Panc1 (cell line): ENCODE measurements around the gene IL22RA1.

Source experiments
- CTCF ChIP-seq: fragments of 450-650 bp; IDR thresholded peaks from 2 replicates; pipeline ENCODE4 v1.5.1; 2017; ENCODE audit warnings: mild to moderate bottlenecking
- REST ChIP-seq, 2 experiments: IDR thresholded peaks; 2 replicates each; pipeline ENCODE4 v1.6.1; 2011 to 2012; ENCODE audit warnings: low read depth in 2 of 2, control low read depth in 1 of 2, low read length in 1 of 2, mild to moderate bottlenecking in 1 of 2, moderate library complexity in 1 of 2; ENCODE audit not compliant: insufficient read depth in 1 of 2
- SIN3A ChIP-seq: IDR thresholded peaks from 2 replicates; pipeline ENCODE4 v1.6.1; 2012; ENCODE audit warnings: low read depth, mild to moderate bottlenecking, low read length, moderate library complexity, borderline replicate concordance; ENCODE audit not compliant: insufficient read depth

- no peak; the same call in 1 of the 2 replicates for TF ChIP-seq CTCF
- TF ChIP-seq SIN3A, result no peak
- no peak for TF ChIP-seq REST (IDR thresholded peaks at IDR 0.05; ENCODE audit: insufficient read depth in 1 of 2, low read depth in 2 of 2, low read length in 1 of 2)
These were observed 67.9 kb downstream of the IL22RA1 start for GRCh38 chr1:24074817-24075589.
